ENCODE measurements around the gene SH3BP1.

The SH3BP1 gene

GRCh38 chr22:37632174-37633088 is 7.0 kb upstream of the SH3BP1 start:
- Histone ChIP-seq H2AFZ (ENCODE audit: low read depth, low read length, severe bottlenecking) (no peak overlapping the region), H4K20me1 (ENCODE audit: low read depth, low read length) (no peaks in the 10 kb centered on the region), H3K79me2 (ENCODE audit: insufficient read depth, low read length) (no peaks in the 10 kb centered on the region), H3K9ac (ENCODE audit: low read length) (peak overlapping the region; percentile 47), H3K9me3 (ENCODE audit: insufficient read depth, low read length) (no peaks in the 10 kb centered on the region), H3K27ac (ENCODE audit: low read depth, low read length) (peak overlapping the region; percentile 92), H3K36me3 (ENCODE audit: low read length) (no peaks in the 10 kb centered on the region), H3K9me2 (replicated peaks; ENCODE audit: insufficient read depth, low read length) (no peaks in the 10 kb centered on the region), H3K4me3 (ENCODE audit: insufficient read depth, low read length, poor library complexity, severe bottlenecking) (no peak overlapping the region), H3K27me3 (ENCODE audit: low read length) (no peaks in the 10 kb centered on the region), H3K4me2 (ENCODE audit: low read depth, low read length, poor library complexity, severe bottlenecking) (peak overlapping the region; percentile 55), H3F3A (ENCODE audit: insufficient read depth) (peaks cover 29% of the 10 kb centered on the region)
- no peak for TF ChIP-seq EZH2phosphoT487 (conservative IDR thresholded peaks at IDR 0.05; ENCODE audit: low read length)
- no peak for TF ChIP-seq CTCF (IDR thresholded peaks at IDR 0.05; ENCODE audit: insufficient read depth, low read length, poor library complexity, severe bottlenecking)

GRCh38 chr22:37633089-37633624 is 6.3 kb upstream of the SH3BP1 start:
- no peak for TF ChIP-seq CTCF (IDR thresholded peaks at IDR 0.05; ENCODE audit: insufficient read depth, low read length, poor library complexity, severe bottlenecking)
- TF ChIP-seq EZH2phosphoT487 (conservative IDR thresholded peaks at IDR 0.05; ENCODE audit: low read length) = no peak
- no peaks in the 10 kb centered on the region for H3K9me2 ChIP-seq (replicated peaks; ENCODE audit: insufficient read depth, low read length)
- peak overlapping the region; percentile 92 for H3K27ac ChIP-seq (ENCODE audit: low read depth, low read length)
- no peaks in the 10 kb centered on the region for H4K20me1 ChIP-seq (ENCODE audit: low read depth, low read length)
- H3K27me3 ChIP-seq (ENCODE audit: low read length) = no peaks in the 10 kb centered on the region
- no peaks in the 10 kb centered on the region for H3K9me3 ChIP-seq (ENCODE audit: insufficient read depth, low read length)
- peak overlapping the region; percentile 14 for H3K4me3 ChIP-seq (ENCODE audit: insufficient read depth, low read length, poor library complexity, severe bottlenecking)
- H2AFZ ChIP-seq (ENCODE audit: low read depth, low read length, severe bottlenecking) = no peak overlapping the region
- no peaks in the 10 kb centered on the region for H3K79me2 ChIP-seq (ENCODE audit: insufficient read depth, low read length)
- H3F3A ChIP-seq (ENCODE audit: insufficient read depth) = peaks cover 22% of the 10 kb centered on the region
- H3K9ac ChIP-seq (ENCODE audit: low read length) = peak overlapping the region; percentile 47
- peak overlapping the region; percentile 55 for H3K4me2 ChIP-seq (ENCODE audit: low read depth, low read length, poor library complexity, severe bottlenecking)
- H3K36me3 ChIP-seq (ENCODE audit: low read length) = no peaks in the 10 kb centered on the region

- Histone ChIP-seq H3K79me2 (ENCODE audit: insufficient read depth, low read length) (no peaks in the 10 kb centered on the region), H2AFZ (ENCODE audit: low read depth, low read length, severe bottlenecking) (no peak overlapping the region), H3K4me2 (ENCODE audit: low read depth, low read length, poor library complexity, severe bottlenecking) (peak overlapping the region; percentile 55), H3K9me2 (replicated peaks; ENCODE audit: insufficient read depth, low read length) (no peaks in the 10 kb centered on the region), H3K27me3 (ENCODE audit: low read length) (no peaks in the 10 kb centered on the region), H4K20me1 (ENCODE audit: low read depth, low read length) (no peaks in the 10 kb centered on the region), H3K27ac (ENCODE audit: low read depth, low read length) (peak overlapping the region; percentile 92), H3K4me3 (ENCODE audit: insufficient read depth, low read length, poor library complexity, severe bottlenecking) (peak overlapping the region; percentile 14), H3F3A (ENCODE audit: insufficient read depth) (peaks cover 20% of the 10 kb centered on the region), H3K9ac (ENCODE audit: low read length) (peak overlapping the region; percentile 47), H3K36me3 (ENCODE audit: low read length) (no peaks in the 10 kb centered on the region), H3K9me3 (ENCODE audit: insufficient read depth, low read length) (no peaks in the 10 kb centered on the region)
- TF ChIP-seq EZH2phosphoT487 (conservative IDR thresholded peaks at IDR 0.05; ENCODE audit: low read length) (no peak), CTCF (IDR thresholded peaks at IDR 0.05; ENCODE audit: insufficient read depth, low read length, poor library complexity, severe bottlenecking) (no peak)
These were observed 5.6 kb upstream of the SH3BP1 start for GRCh38 chr22:37633625-37634416.
